NCI-H1105 (cell line): ENCODE data around the gene C10orf143.
A peak's percentile ranks its signal among the peaks of the same experiment; 100 is the strongest.
"Not testable (repeated sequence)": the region's sequence is repeated elsewhere in the genome, so short reads cannot be mapped to it uniquely, and the experiment has no call there.

Experiments
- DNase-seq: peaks from one replicate; lab custom pipeline; 2025; lab: John Stamatoyannopoulos, UW

The C10orf143 gene

DNA sequence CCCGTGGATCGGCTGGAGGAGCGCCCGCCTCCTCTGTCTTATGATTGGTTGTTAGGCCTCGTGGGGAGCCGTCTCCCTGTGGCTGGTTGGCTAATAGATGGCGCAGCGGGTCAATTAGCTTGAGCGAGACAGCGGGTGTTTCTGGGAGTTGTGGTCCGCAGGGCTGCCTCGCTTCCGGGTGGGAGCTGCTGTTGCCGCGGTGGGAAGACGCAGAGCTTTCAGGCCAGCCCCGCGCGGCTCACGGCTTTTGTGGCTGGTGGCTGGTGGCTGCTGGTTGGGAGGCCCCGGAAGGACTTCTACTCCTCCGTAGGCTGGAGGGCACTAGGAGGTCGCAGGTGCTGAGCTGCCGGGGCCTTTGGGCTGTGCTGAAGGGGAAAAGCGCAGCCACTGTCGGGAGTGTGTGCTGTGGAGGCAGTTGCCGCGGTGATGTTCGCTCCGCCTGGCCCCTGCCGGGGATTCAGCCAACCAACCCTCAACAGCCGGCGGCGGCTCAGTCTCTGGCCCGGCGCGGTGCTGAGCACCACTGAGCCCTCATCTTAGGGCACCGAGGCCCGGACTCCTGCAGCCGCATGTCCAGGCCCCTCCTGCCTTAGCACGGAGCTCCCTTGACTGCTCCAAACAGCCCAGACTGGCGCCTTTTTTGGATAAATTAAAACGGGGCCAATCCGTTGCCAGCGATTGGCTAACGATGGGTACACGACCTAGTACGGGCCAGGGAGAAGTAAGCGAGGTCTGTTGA lies 652 bp upstream of the C10orf143 start:
- DNase-seq, result peak; percentile 89

DNA sequence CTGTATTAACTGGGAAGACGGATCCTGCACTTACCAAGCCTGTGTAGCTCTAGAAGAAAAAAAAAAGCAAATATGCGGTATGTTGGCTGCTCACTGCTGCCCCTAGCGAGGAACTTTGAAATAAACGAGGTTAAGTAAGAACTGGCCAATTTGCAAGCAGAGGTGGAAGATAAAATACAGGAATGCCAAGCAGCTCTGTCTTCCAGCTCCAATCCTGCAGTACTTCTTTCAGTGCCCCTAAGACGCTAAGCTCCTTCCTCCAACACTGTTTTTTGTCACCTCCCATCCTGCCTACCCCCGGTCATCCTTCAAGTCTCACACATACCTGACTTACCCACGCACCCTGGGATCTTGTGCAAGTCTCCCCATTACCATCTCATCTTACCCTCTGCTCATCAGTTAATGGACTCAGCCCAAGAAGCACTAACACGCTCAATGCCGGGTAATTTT lies 809 bp downstream of the C10orf143 start:
- DNase-seq, result peak; percentile 43

DNA sequence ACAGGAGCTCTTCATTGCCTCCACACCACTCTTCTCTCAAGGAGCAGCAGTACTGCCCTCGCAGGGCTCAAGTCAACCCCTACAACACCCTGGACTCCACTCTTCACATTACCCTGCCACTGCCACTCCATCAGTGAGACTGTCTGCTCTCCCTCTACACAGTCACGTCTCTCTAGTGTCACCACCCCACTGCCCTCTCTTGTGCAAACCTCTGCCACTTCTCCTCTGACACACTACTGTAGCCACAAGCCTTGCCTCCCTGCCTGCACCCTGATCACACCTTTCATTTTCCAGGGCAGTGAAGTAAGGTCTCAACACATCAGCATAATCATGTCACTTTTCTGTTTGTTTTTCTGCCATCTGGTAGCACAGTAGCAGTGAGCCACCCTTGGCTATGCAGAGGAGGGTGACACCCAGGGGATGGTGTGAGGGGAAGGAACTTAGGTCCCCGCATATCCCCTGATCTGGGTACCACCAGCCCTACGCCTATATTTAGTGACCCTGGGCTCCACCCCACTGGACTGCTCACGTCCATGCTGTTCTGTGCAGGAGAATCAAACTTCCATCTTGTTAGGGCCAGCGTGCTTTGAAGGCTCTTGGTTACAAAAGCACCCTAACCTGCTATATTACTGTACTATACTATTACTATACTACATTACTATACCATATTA lies 1.6 kb downstream of the C10orf143 start:
- DNase-seq, result no peak

DNA sequence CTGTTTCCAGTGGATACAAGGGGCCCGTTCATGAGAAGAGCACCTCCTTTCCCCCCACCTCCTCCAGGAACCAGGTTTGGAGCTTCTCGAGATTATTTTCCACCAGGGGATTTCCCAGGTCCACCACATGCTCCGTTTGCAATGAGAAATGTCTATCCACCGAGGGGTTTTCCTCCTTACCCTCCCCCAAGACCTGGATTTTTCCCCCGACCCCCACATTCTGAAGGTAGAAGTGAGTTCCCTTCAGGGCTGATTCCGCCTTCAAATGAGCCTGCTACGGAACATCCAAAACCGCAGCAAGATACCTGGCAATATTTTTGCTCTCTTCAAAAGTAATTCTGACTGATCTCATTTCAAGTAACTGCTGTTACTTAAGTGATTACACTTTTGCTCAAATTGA lies 2.5 kb downstream of the C10orf143 start:
- DNase-seq, result not testable (repeated sequence)

DNA sequence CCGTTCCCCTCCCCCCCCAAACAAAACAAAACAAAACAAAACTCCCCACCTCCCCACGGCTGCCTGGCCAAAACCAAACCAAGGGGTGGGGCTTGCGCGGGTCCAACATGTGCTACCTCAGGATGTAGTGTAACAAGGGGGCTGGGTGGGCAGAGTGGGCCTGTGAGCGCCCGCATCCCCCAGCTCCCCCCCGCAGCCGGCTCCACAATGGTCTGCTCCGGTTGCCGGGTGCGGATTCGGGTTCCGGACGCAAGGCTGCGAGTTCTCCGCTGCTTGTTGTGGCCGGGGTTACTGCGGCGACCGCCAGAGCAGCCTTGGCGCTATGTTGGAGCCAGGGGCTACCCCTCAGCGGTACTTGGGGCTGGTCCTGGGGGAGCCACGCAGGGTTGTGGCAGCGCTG lies 4.9 kb downstream of the C10orf143 start:
- DNase-seq, result no peak

DNA sequence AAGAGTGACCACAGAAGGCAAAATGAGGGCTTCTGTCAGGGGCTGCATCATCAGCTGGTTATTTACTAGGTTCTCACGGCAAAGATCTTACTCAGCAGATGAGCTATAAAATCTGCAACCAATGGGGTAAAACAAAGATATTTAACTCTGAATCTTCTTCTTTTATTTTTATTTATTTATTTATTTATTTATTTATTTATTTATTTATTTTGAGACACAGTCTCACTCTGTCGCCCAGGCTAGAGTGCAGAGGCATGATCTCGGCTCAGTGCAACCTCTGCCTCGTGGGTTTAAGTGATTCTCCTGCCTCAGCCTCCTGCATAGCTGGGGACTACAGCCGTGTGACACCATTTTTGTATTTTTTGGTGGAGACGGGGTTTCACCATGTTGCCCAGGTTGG lies 11.3 kb downstream of the C10orf143 start:
- DNase-seq, result no peak

DNA sequence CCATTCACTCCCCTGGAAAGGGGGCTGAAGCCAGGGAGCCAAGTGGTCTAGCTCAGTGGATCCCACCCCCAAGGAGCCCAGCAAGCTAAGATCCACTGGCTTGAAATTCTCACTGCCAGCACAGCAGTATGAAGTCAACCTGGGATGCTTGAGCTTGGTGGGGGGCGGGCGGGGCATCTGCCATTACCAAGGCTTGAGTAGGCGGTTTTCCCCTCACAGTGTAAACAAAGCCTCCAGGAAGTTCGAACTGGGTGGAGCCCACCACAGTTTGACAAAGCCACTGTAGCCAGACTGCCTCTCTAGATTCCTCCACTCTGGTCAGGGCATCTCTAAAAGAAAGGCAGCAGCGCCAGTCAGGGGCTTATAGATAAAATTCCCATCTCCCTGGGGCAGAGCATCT lies 20.1 kb downstream of the C10orf143 start:
- DNase-seq, result not testable (repeated sequence)

DNA sequence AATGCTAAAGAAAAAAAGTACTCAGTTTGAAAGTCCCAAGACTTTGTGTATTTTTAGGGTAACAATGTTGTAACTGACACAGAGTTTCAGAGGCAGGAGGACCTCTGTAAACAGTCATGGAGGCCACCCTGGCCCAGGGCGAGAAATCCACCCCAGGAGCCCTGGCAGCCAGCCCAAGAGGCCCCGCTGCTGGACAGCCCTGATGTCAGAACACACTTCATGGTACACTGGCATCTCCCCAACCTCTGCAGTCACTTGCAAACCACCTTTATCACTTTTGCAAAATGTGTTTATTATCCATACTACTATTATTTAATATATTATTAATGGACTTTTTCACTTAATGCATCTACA lies 30.2 kb downstream of the C10orf143 start:
- DNase-seq, result no peak

DNA sequence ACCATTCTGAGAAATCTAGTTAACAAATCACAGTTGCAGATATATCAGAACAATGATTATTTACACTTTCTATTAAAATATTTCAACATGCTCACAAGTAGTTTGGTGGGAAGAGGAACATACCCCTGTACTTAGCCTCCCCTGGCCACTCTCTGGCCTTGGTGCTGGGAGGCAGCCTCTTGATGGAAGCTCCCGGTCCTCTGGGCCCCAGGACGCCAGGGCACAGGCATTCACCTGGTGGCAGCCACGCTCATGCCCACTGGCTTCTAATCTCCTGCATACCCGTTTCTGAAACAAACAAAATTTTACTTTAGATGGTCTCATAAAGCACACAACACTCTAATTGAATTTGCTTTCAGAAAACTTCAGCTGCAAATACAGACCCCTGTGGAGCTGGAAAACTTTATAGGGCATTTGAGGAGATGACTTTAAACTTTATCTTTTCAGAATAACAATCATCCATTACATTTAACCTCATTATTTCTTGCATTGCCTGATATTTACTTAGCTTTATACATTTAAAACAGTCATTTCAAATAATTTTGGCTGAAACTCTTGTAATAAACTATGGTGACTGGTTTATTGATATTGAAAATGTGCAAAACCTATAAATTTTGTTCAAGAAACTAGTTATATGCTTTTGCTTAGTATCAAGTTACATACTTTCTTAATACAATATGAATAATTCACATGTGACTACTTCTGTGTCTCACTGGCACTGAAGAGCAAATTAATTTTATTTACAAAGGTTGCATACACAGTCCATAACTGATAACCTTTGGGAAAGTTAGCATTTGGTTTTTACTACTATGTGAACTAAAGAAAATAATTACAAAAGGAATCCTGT lies 30.8 kb downstream of the C10orf143 start:
- no peak for DNase-seq

DNA sequence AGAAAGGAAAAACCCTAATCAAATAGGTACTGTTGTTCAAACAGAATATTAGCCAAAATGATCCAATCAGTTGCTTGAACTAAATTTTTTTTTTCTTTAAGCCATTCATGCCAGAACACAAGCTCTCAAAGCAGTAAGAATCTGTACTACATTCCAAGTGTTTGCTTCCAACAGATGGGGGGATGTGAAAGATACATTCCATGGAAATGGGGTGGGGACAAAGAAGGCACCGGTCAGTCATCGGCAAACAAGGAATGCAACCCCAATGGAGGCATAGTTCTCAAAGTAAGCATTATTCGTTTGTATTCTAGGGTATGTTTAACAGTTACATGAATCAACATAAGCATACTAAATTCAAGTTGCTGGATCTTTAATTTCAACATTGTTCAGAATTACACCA lies 32.5 kb downstream of the C10orf143 start:
- DNase-seq, result no peak

DNA sequence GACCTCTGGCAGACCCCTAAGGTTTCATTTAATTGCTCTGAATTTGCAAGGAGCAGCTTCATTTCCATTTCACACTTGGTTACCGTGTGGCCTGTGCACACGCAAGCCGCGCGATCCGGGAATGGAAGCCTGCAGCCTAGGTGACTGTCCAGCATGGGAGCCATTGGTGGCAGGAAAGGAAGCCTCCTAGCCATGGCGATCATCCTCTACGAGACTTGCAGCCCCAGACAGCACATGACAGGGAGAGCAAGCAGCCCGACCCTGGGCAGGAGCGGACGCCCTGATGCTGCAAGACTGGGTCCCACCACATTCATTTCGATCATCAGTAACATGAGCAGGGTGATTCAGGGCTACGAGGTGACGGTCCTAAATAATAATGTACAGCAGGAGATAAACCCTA lies 33.9 kb downstream of the C10orf143 start:
- DNase-seq, result no peak

DNA sequence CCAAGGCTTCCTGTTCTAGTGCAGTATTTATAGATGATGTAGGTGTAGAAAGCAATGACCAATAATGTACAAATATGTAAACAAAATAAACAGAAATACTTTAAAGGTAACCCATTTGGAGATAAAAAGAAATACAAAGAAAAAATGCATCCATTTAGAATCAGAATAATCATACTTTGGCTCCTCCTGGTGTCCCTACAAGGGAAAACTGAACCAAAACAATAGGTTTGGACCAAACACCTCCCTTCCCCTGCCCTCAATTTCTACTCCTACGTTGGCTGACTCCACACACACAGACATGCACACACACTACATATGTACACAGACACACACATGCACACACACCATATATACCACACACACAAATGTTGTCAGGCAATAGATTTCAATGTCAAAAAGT lies 36.0 kb downstream of the C10orf143 start:
- no peak for DNase-seq

DNA sequence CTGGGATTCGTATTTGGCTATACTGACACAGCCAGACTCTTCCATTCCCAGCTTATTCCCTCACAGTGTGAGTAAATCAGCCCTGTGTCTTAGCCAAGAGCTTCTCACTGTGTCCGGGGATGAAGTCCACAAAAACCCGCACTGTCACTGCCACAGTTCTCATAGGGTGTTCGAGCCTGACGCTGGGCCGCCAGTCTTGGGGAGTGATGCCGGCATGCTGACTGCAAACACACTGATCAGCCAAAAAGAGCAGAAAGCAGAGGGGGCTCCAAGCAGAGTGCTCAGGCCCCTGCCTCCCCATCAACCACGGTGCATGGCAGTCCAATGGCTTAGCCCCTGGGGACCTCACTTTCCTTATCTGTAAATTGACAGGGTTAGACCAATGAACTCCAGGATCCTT lies 36.7 kb downstream of the C10orf143 start:
- no peak for DNase-seq

DNA sequence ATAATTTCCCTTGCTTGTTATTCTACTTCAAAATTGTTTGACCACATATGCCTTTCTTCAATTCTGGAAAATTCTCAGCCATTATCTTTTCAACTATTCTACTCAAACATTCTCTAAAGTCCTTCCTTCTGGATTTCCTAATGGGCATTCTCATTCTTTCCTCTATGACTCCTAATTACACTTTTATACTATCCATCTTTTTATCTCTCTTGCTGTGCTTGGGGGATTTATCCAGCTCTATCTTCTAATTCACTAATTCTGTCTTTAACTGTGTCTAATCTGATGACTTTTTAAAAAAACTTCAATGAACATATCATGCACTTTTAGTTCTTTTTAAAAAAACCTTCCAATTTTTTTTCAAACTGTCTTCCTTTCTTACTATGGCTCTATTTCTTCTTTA lies 38.4 kb downstream of the C10orf143 start:
- no peak for DNase-seq

DNA sequence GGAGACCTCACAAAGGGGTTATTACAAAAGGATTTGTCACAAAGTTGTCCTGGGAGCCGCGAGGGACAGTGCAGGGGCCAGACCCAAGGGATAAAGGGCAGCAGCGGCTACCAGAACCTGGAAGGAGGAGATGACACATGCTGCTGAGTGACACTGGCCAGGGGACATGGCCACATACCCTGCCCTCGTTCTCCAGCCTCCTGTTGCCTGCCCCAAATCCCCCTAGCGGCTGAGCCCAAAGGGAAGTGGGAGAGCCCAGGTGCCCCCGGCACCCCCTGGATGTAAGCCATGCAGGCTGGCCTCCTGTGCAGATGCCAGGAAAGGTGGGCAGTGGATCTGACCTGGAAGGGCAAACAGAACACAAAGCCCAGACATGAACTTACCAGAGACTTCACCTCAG lies 42.7 kb downstream of the C10orf143 start:
- no peak for DNase-seq

DNA sequence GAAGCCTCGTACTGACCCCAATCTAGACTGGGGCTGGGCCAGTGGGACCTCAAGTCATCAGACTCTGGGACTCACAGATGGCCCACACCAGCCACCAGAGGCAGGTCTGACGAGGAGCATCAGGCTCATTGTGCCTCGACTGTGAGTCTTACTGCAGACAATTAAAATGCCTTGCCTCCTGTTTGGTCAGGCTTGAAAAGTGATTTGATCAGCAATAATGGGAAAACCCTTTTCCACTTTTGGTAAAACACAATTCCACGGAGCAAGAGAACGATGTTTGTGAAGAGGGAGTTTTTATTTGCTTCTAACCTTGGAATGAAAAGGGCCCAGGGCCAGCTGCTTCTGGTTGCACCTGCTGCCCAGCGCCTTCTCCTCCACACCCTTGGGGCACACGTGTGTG lies 43.9 kb downstream of the C10orf143 start:
- DNase-seq, result no peak

DNA sequence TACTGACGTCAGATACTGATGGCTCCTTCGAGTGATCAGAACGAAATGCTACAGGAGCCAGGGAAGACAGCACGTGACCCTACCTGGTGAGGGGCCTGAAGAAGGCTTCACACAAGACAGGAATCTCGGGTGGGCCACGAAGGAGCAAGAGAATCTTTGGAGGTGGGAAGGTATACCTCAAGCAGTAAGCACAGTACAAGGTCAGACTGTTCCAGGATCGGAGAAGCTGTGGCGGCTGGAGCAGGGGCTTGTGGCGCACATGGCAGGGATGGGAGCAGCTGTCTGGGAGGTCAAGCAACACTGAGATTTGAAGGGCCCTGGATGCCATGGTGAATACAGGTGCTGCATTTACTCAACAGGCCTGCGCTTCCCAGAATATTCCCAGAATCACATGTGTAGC lies 45.4 kb downstream of the C10orf143 start:
- DNase-seq, result no peak

DNA sequence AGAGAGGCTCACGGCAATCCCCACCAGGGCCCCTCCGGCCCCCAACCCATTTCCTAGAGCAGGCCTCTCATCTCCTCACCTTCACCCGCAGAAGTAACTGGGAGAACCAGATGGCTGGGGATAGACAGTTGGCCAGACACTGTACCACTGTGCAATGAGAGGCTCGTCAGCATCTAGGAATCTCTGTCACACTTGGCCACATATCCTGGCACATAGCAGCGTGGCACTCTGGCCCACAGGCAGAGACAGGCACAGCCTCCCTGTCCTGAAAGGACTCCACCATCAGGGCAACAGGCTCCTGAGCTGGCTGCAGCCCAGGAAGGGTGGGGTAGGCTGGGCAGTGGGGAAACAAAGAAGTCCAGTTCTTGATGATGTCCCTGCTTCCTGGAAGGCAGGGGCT lies 45.8 kb downstream of the C10orf143 start:
- DNase-seq, result no peak

DNA sequence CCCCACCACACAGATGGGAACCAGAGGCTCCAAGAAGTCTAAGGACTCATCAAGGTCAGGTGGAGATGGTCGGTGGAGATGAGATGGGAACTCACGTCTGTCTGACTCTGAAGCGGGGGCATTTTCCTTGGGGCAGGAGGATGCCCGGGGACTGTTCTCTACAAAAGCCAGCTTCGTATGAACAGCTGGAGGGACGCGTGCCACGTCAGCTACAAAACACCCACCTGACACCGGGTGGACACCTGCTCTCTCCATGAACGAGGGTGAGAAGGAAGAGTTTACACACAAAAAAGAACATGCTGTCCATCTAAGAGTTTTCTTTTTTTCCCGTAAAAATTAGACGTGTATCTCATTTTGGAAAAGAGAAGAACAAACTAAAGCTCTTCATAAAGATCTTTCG lies 47.7 kb downstream of the C10orf143 start:
- DNase-seq, result no peak

DNA sequence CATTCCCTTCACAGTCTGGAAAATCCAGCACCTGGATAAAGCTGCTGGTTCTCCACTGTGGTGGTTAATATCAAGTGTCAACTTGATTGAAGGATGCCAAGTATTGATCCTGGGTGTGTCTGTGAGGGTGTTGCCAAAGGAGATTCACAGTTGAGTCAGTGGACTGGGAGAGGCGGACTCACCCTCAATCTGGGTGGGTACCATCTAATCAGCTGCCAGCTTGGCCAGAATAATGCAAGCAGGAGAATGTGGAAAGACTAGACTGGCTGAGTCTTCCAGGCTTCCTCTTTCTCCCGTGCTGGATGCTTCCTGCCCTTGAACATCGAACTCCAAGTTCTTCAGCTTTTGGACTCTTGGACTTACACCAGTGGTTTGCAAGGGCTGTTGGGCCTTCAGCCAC lies 48.4 kb downstream of the C10orf143 start:
- no peak for DNase-seq

DNA sequence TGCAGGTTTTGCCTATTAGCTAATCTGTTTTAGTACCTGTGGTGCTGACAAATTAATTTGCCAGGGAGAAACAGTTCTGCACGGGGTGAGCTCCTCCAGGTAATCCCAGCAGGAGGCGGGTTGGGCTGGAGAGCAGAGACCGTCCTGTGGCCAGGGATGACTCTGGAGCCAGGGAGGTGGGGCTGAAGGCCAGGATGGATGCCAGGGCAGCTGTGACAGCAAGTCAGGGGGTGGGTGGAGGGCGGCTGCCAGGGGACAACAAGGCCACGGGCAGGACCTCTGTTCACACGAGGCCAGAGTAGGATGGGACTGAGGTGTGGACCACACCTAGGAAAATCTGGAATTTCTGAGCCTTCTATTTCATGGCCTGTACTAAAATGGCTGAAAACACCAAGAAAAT lies 48.9 kb downstream of the C10orf143 start:
- no peak for DNase-seq

DNA sequence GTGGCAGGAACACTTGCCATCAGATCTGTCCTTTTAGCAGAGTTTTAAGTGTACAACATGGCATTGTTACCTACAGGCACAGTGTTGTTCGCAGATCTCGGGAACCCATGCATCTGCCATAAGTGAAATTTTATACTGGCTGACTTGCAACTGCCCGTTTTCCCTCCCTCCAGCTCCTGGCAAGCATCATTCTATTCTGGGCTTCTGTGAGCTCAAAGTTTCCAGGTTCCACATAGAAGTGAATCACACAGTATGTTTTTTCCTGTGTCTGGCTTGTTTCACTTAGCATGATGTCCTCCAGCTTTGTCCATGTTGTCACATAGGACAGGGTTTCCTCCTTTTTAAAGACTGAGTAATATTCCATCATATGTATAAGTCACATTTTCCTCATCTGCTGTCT lies 56.6 kb downstream of the C10orf143 start:
- no peak for DNase-seq

DNA sequence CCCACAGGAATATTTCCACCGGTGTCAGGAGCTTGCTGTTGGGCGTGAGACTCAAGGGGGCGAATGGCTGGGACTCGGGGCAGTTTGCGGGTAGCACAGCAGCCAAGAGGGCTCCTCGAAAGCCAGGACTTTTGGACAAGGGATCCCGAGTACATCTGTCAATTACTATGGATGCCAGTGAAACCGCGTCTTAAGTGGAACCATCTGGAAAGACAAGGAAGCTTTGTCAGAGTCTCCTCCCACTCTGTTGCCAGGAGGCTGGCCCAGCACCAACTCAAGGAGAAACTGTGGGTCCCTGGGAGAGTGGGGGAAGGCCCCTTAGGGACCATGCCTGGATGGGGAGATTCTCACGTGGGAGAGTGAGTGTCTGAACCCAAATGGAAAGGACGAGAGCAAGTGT lies 57.1 kb downstream of the C10orf143 start:
- no peak for DNase-seq
